HG03039 (cell line): ENCODE data around the gene SLC15A3.
"Not testable (repeated sequence)": the region's sequence is repeated elsewhere in the genome, so short reads cannot be mapped to it uniquely, and the experiment has no call there.

ENCODE experiments used
- ATAC-seq: cut with Tn5 transposase; IDR thresholded peaks from one replicate; pipeline ENCODE4 v1.9.1; 2021; ENCODE audit warnings: mild to moderate bottlenecking, moderate library complexity; ENCODE audit not compliant: unreplicated experiment

The SLC15A3 gene

DNA sequence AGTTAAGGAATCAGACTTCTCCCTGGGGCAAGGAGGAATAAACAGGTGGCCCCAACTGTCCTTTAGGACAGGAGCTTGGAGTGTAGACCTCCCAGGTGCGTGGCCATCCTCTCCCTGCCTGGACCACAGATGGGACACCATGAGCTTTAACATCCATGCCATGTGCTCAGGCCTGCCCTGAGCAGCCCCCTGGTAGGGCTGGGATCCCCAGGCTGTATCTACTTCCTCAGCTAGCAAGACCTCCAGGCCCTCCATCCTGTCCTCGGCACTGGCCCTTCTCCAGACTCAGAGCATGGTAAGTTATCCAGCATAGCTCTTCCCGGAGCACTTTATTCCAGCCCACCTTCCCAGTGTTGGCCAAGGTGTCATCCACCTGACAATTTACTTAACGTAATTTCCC lies 25.2 kb upstream of the SLC15A3 start:
- ATAC-seq = no peak

DNA sequence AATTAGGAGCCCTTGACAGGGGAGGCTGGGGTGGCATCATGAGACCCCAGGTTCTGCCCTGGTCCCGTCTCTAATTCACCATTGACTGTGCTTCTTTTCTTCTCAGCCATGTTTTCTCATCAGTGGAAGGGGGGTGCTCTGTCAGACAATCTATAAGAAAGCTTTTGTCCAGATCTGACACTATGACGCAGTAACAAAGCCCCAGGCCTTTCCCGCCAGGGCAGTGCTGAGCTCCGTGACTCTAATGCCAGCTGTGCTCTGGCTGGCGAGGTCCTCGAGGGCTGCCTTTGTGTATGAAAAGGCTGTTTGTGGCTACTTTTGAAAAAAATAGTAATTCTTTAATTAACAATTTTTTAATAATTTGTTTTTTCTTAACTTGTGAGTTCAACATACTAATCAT lies 22.8 kb upstream of the SLC15A3 start:
- no peak for ATAC-seq

DNA sequence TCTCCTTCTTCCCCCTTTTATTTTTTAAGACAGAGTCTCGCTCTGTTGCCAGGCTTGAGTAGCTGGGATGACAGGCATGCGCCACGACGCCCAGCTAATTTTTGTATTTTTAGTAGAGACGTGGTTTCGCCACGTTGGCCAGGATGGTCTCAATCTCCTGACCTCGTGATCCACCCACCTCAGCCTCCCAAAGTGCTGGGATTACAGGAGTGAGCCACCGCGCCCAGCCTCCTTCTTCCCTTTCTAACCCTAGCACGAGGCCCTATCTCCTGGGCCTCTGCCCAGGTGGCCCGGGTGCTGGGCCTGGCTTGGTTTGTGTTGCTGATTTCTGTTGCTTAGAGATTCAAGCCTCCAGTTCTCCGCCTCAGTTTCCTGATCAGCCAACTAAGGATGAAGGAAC lies 22.3 kb upstream of the SLC15A3 start:
- not testable (repeated sequence) for ATAC-seq

DNA sequence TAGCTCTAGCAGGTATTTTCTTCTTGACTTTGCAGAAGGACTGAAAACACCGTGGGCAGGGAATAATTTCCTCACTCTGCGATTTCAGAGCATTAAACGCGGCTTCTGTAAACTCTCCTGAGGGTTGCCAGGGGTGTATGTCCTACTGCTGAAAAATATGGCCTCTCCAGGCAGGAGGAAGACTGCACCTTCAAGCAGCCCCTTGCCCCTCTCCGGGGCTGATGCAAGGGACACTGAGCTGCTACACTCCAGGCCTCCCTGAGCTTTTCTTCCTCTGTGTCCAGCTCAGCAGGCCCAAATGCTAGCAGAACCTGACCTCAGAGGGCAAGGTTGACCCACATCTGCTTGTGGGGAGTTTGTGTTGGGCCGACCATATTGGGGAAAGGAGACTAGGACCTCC lies 21.7 kb upstream of the SLC15A3 start:
- ATAC-seq = no peak

DNA sequence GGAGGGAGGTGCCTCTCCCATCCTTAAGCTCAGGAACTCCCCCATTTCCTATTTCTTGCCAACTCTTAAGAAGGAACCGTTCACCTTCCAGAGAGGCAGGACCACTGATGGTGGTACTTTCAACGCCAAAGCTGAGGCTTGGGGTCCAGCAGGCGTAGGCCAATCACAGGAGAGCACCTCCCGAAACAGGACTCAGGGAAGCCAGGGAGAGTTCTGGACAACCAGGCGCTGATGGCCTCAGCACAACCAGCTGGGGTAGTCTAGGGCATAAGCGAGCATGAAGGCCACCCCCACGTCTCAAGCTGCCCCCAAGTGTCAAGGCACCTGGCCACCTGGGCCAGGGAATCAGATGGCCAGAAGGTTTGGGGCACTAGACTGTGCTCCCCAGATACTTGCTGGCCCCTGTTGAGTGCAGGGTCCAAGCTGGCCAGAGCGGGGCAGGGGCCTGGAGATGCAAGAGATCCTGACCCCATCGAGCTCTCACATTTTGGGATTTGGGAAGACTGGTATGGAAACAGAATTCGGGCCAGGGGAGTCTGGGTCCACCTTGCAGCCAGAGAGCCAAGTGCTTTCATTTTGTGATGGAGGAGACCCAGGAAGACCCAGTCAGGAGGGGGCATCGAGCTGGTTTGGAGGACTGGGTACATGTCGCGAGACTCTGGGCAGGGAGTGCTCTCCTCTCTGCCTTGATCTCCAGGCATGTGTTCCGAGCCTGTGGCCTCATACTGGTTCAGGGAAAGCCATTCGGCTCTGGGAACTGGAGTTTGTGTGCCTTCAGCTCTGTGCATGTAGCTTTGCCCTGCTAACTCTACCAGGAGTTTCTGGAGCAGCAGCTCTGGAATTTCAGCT lies 20.4 kb upstream of the SLC15A3 start:
- ATAC-seq = no peak

DNA sequence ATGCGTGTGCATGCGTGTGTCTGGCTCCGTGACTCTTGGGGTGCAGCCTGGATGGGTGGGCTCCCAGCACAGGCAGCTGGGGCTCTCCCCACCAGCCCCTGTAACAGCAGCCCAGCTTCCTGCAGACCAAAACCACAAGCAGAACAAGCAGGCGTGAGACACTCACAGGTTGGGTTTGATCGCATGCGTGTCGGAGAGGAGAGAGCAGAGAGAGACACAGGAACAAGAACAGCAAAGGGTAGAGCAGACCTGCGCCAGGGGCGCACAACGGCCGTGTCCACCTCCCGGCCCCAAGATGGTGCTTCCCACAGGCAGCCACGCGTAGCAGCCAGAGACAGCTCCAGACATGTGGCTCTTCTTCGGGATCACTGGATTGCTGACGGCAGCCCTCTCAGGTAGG lies 19.5 kb upstream of the SLC15A3 start, which contains the start of gene CD6:
TSS of gene CD6 (plus strand) at position 161 of the 400 bp plus-strand sequence. CDS start at position 347, 186 bp downstream.
- no peak for ATAC-seq

DNA sequence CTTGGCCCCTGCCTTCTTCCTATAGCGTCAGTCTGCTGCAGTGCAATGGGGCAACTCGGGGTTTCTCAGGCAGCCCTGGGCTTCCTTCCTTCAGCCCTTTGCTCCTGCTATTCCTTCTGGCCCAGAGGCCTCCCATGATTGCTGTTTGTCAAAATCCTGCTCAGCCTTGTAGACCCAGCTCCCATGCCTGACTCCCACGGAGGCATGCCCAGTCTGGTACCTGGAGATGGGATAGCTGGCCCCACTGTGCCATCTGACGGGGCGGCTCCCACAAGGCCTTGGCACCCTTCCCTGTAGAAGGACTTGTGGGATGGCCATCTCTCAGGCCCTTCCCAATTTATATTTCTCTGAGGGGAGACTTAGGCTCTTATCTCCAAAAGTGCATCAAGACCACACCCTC lies 18.9 kb upstream of the SLC15A3 start:
- ATAC-seq = no peak

DNA sequence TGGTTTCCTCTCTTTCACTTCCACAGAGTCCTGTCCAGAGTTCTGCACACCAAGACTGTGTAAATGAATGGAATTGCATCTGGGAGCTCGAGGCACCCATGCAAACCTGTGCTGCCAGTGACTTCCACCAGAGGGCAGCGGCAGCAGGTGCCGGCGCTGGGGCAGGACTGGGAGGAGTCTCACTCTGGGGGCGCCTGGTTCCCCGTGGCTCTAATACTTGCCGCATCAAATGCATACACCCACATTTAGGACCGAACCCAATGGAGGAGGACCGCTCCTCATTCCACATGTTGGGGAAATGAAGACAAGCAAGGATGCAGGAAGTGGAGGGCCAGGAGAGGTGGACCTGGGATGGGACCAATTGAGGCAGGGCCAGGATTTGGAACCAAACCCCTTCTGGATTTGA lies 18.4 kb upstream of the SLC15A3 start:
- ATAC-seq = no peak

DNA sequence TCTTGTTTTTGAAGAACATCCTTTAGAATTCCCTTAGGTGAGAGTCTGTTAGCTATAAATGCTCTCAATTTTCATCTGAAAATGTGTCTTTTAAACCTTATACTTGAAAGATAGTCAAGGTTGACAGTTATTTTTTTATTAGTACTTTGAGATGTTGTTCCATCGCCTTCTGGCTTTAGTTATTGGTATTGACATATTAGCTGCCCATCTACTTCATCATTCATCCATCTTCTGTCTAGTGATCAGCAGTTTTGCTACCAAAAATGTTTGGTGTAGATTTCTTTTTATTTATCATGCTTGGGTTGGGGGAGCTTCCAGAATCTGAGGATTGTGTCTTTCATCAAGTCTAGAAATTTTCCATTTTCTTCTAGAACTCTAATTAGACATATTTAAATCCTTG lies 16.2 kb upstream of the SLC15A3 start:
- no peak for ATAC-seq

DNA sequence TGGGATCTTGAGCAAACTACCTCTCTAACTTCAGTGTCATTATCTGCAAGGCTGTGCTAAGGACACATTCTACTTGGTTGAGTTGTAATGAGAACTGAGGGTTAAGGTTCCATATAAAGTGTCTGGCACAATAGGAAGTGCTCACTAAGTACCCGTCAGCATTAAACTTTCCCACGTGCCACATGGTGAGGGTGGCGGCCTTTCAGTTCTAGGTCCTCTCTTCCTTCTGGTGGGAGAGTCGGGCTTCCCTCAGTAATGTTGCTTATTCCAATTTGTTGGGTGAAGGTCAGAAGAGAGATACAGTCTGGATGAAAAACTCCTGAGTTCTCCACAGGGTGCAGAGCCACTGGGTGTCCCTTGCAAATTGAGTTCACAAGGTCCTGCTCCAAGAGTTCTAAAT lies 14.9 kb upstream of the SLC15A3 start:
- ATAC-seq = no peak

DNA sequence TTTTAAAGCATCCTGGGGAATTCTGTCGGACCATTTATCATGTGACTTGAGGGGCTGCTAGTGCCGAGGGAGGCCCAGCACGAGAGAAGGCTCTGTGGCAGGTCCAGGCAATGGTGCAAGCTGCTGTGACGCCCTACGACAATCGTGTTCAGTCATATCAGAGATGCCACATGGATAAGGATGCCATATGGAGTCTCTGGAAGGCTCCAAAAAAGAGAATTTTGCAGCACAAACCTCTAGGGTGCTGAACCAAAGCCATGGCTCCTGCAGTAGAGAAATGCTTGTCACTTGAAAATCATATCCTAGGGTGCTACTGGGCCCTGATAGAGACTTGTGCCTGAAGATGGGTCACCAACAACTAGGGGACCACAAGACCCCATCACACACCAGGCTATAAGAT lies 12.8 kb upstream of the SLC15A3 start:
- ATAC-seq = no peak

DNA sequence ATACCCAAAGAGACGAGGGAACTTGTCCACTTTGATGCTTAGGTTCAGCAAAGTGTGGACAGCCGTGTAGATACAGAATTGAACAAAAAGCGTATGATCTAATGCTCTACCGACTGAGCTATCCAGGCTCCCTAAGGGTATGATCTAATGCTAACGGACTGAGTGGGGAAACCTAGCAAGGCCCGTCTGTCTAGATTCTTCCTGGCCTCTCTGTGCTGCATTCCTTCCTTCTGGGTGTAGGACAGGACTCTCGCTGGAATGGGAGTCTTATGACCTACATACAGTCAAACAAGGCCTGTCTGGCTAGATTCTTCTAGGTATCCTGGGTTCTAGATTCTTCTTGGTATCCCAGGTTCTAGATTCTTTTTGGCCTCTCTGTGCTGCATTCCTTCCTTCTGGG lies 8.4 kb upstream of the SLC15A3 start:
- no peak for ATAC-seq

DNA sequence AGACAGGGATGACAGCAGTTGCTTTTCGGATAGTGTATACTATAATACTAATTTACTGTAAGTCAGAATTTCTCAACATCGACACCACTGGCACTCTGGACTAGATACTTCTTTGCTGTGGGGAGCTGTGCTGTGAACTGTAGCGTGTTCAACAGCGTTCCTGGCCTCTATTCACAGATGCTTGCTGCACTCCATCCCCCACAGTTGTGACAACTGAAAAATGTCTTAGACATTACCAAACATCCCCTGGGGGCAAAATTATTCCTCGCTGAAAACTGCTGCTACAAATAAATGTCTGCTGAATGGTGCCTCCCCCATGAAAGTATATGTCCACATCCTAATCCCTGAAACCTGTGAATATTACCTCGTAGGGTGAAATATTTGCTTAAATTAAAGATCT lies 7.5 kb upstream of the SLC15A3 start:
- ATAC-seq = no peak

DNA sequence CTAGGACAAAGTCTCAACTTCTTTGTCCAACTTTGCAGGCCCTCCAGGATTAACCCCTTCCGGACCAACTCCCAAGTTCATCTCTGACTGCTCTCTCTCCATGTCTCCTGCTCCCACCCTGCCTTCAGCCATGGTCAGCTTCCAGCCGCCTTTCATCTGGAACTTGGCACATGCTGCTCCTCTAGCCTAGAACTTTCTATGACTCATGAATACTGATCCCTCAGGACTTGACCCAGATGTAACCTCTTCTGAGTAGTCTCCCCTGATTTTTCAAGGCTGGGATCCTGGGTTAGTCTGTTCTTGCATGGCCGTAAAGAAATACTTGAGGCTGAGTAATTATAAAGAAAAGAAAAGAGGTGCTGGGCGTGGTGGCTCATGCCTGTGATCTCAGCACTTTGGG lies 5.2 kb upstream of the SLC15A3 start:
- no peak for ATAC-seq

DNA sequence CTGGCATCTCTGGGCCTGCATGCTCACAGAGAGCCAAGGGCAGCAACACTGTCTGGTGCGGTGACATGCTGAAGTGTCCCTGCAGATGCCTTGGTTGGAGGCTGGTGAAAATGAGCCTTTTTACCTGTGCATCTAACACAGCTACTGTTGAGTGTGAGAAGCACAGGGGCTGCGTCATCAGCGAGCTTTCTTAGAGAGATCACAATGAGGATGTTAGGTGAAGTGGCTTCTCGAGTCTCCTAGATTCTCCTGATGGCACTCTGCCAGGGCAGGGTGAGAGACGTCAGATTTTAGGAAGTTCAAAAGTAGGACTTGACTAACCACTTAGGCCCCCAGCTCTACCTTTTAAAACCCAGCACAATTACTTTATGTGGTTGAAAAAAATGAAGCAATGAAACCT lies 3.6 kb upstream of the SLC15A3 start:
- no peak for ATAC-seq

DNA sequence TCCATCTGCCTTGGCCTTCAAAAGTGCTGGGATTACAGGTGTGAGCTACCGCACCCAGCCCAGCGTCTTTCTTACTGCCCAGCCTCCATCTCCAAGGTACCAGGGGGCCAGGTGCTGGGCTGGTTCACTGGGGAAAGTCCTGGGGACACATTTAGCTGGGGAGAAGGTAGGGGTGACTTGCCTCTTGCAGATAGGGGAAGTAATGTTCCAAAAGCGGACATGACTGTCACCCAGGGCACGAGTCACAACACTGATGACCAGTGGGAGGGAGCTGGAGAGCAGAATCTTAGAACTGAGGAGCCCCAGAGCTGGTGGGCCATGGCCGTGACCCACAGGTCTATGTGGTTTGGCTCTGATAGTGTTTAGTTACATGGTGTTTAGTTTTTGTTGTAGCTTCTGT lies 2.4 kb upstream of the SLC15A3 start:
- ATAC-seq = no peak

DNA sequence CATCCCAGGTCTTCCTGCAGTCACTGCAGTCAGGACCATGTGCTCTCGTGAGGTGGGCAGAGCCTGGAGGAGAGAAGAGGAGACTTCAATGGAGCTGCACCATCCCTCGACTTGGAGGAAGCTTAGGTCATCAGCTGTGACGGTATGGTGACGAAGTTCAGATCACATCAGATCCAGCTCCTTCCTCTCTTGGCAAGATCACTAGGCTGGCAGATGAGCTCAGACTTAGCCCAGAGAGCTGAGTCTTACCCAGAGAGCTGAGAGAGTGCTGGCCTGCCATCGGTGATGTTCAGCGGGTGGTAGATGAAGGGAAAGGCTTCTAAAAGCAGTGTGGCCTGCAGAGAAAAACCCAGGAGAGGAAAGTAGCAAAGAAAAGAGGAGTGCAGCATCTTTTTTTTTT lies 1.8 kb upstream of the SLC15A3 start:
- ATAC-seq = no peak

DNA sequence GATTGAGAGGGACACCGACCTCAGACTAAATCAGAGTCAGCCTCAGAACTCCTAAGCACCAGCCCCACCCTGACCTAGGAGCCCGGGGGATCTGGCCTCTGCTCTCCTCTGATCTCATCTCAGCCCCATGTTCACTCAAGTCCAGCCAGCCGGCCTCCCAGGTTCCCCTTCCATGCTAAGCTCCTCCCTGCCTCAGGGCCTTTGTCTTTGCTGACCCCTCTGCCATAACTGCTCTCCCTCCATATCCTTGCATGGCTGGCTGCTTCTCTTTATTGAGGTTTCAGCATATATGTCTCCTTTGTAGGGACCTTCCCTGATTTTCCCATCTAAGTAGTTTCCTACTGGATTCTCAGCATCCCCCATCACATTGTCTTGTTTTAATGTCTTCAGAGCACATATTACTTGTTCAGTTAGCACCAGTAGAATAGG lies 780 bp upstream of the SLC15A3 start:
- peak; percentile 13 for ATAC-seq

DNA sequence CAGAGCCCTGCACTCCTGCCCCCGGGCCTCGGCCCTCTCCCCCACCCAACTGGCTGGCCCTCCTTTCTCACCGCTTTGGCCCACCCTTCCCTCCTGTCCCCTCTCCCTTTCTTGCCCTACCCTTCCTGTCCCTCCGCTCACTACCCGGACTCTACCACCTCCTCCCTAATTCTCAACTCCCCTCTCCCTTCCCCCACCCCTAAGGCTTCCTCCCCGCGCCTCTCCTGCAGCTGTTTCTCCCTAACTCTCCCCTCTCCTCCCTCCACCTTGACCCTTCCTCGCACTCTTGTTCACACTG lies 421 bp downstream of the SLC15A3 start:
- no peak for ATAC-seq

DNA sequence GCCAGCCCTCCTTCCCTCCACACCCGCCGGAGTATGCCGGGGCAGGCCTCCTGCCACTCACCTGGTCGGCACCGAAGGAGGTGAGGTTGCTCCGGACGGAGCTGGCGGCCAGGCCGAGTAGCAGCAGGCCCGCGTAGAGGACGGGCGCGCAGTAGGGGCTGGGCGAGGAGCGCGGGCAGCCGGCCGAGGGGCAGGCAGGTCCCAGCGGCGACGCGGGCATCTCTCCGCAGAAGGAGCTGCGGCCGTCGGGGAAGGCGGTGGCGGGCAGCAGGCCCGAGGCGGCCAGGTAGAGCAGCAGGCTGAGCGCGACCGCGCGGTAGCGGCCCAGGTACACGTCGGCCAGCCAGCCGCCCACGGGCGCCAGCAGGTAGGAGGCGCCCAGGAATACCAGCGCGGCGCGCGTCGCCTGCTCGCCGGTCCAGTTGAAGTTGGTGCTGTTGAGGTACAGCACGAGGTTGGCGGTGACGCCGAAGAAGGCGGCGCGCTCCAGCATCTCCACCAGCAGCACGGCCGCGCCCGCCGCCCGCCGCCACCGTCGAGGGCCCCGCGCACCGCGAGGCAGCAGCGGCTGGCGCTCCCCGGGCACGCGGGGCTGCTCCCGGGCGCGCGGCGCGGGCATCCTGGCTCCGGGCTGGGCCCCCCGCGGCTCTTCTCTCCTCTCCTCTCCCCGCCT lies 907 bp downstream of the SLC15A3 start:
- ATAC-seq = no peak

DNA sequence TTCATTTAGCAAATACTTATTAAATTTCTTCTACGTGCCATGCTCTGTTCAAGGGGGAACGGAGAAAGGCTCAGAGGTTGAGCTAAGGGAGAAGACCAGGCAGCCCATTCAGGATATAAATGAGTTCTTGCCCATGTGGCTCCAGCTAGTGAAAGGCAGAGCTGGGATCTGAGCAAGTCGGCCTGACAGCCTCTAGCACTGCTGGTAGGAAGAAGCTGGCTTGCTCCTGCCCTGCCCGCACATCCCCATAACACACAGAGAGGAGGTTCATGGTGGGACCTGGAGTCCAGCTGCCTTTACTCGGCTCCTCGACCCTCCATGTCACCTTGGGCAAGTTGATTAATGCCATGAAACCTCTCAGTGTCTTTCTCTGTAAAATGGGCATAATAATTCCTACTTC lies 2.0 kb downstream of the SLC15A3 start:
- ATAC-seq = no peak

DNA sequence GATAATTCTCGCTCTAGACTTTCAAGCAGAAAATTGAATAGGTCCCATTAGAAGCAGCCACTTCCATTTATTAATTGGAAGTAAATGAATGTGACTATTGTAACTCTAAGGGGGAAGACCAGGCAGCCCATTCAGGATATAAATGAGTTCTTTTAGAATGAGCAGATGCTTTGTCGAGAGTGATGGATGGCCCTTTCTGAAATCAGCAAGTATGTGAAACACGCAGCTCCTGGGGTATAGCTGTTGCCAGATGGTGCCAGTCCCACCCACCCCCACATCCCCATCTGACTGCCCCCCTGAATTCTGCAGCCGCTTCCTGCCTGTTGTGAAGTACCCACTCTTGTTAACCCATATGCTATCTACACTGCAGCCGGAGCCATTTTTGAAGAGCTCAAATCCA lies 3.7 kb downstream of the SLC15A3 start:
- ATAC-seq = no peak

DNA sequence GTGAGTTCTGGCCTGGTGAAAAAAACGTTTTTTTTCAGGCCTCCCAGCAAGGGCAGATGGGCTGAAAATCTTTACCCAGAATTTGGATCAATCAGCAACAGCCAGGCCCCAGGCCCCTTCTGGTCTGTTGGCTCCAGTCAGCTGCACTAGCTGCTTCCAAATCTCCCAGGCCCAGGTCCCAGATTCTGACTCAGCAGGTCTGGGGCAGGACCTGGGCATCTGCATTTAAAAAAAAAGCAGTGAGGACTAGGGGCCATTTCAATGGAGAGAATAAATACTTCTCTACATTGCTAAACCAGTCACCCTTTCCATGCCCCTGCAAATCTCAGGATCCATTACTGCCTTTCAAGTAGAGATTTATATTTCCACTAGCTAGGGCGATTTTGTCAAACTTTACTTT lies 4.3 kb downstream of the SLC15A3 start:
- ATAC-seq = no peak
